ENCODE results near the gene FAM168A.
A peak's percentile ranks its signal among the peaks of the same experiment; 100 is the strongest.

Gene FAM168A

DNA sequence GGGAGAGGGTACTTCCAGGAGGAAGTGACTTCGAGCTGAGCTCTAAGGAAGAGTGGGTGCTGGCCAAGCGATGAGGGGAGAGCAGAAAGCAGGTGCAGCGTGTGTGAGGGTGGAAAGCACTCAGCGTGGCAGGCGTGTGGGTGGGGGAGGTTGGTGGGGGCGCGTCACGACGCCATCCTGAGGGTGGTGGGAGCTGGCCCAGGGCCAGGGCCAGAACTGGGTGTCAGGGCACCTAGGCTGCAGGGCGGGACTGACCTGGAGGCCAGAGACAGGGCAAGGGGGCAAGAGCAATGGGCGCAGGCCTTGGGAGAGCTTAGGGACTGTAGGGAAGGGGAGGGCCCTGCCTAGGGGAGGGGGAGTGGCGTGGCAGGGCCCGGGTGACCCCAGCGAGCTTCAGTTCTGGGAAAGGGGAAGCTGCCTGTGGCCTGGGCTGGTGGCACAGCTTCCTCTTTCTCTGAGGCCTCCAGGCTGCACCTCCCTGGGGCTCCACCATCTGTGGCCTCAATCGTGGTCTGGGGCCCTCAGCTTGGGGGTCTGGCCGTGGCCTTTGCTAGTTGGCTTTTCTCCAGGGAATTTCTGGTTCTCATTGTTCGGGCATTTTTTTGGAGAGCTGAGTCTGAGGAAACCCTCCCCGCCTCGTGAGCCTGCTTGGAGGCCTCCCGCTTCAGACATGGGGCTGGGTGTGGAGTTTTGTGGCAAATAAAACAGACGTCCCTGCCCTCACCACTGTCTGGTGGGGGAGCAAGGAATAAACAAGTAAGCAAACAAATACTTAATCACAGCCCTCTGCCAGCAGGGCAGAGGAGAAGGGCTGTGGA, 212.8 kb downstream of the FAM168A start:
- ATAC-seq, result peak; percentile 34 to 41

DNA sequence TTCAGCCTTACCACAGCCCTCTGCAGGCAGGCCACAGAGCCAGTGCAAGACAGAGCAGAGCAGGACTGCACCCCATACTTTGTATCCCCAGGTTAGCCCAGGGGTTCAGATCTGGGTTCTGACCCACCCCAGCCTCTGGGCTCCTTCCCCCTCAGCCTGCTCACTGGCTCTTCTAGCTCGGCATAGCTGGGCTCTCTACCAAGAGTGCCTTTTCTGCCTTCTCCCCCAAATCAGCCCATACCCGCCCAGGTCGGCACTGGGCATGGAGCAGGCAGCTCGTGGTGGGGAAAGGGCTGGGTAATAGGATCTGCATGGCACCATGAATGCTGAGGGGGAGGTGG, 213.4 kb downstream of the FAM168A start:
- ATAC-seq, result no peak

DNA sequence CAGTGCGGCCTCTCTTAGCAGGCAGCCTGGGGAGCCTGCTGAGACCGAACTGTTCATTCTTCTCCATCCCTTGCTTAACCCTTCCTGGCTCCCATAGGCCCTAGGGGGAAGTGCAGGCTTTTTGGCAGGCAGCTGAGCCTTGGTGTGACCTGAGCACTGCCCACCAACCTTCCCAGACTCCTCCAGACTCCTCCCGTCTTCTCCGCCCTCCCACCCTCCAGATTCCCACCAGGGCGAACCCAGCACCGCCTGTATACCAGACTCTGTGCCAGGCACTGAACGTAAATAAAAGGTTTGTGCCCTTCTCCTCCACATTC, 213.8 kb downstream of the FAM168A start:
- no peak for ATAC-seq

DNA sequence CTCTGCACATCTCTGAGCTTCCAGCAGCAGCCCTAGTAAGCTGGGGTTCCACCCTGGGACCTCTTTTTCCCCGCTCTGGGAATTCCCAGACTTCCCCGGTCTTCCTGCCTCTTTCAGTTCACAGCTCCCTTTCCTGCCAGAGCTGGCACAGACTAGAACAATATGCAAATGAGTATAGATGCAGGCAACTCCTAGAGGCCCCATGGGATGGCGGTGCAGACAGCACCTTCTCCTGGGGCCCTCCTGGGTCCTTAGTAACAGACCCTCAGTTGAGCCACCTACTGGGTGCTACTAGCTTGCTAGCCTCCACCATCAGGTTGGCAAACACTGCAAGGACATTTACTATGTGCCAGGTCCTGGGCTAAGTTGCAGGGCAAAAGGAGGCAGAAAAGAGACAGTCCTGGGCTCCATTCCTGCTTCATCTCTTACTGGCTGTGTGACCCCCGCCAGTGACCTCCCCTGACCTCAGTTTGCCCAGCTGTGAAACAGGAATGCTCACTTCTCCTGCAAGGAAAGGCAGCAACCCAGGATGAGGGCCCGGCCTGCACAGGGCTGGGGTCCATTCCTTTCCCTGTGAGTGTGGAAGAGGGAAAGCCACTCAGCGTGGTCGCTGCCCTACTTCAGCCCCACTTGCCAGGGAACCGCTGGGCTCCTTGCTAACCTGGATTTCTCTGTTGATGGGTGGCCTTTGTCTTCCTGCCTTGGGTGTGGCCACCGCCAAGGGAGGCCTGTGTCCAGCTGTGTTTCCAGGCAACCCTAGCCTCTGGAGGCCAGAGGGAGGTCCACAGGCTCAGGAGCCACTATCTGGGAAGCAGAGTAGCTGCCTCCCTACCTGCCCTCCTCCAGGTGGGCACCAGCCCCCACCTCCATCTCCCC, 214.4 kb downstream of the FAM168A start:
- ATAC-seq, result no peak

DNA sequence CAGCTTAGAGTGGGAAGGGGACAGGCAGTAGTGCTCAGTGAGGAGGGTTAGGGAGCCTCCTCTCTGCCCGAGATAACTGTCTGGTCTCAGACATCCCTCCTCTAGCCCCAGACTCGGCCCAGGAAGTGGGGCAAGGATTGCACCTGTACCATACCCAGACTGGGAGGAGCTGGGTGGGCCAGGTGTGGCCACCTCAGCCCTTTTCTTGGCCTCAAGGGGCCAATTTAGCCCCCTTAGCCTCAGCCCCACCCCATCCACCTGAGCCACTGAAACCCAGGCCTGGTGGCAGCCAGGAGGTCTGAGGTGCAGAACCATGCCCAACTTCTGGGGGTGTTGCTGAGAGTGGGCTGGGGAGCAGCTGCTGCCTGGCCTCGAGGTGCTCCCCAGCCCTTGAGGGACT, 215.2 kb downstream of the FAM168A start:
- ATAC-seq, result no peak

DNA sequence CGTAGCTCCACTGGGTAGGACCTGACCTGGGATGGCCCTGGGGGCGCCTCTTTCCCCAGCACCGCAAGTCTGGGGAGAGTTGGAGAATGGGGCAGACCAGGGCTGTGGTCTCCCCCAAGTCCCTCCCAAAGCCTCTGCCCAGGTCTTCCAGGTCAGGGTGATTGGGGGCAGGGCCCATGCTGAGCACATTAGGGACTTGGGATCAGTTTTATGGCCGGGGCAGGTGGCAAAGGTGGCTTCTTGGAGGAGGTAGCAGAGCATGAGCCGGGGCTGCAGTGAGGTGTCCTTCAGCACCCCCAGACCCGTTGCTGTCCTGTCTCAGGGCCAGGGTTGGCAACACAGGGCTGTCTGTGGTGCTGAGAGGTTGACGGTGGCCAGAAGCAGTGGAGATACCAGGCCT, 215.7 kb downstream of the FAM168A start:
- no peak for ATAC-seq

DNA sequence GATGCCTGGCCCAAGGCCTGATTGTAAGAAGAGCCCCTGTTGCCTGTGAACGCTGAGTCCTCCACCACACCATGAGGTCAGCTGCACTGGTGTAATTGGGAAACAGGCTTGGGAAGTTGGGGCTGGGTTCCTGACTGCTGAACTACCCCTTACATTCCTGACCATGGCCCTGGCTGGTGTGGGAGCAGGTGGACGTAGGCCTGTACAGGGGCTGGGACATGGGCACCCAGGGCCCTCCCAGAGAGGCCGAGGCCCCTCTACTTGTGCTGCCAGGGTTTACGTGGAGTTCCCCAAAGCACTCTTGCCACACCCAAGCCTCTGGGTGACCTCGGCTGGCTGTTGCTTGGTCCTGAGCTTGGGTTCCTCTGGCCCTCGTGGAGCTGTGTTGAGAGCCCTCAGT, 216.3 kb downstream of the FAM168A start:
- ATAC-seq, result no peak

DNA sequence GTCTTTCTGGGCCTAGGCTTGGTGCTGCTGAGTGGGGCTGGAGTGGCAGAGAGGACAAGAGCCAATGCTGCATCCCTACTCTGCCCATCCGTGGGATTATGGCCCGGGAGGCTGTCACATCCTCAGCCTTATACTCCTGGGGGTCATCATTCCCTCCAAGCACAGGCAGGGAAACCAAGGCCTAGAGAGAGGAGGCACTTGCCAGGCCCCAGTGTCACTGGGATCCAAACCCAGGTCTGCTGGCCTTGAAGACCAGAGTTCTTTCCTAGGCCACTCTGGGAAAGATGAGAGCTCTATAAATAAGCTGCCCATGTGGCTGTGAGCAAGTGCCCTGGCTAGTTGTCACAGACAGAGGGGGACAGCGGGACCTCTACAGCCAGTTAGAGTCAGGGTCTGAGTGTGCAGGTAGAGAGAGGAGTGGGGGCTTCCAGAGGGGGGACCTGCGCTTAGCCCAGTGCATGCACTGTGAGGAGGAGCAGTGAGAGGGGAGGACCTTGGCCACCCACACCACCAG, 217.0 kb downstream of the FAM168A start:
- no peak for ATAC-seq

DNA sequence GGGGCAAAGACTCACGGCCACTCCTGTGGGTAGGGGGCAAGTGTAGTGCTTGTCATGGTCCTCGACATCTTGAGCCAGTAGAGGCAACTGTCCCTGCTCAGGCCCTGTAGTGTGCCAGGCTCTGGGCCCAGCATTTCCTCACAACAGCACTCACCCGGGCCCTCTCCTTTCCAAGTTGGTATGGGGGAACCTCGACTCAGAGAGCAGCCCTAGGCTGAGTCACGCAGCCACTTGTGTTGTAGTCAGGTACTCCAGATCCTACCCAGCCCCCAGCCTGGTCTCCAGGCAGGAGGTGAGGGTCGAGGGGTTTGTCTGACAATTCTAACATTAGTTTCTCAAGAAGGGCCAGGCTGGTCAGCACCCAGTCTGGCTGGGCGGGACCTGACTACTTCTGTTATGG, 217.6 kb downstream of the FAM168A start:
- ATAC-seq, result no peak

DNA sequence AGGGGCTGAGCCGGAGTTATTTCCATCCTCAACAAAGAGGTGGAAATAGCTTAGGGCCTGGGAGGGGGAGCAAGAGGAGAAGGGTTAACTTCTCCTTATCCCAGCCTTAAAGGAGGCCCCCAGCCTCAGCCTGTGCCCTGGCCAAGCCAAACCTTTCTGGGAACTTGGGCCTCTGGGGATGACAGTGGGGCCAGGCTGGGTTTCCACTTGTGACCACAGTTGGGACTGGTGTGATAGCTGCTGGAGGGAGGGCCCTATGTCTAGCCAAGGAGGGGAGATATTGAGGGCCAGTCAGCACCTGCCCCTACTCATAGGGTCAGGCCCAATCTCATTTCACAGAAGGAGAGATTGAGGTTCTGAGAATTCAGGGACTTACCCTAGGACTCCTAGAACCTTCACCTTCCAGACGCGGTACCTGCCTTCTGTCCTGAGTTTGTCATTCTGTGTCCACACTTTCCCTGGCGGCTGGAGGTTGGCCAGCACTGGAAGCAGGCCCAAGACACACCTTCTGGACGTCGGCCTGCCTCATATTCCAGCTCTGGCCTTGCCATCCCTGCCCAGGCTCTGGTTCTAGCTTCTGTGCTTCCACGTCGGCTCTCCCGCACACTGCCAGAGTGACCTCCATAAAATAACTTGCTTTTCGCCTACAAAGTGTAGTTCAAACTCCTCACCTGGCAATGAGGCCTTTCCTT, 218.6 kb downstream of the FAM168A start:
- no peak for ATAC-seq

DNA sequence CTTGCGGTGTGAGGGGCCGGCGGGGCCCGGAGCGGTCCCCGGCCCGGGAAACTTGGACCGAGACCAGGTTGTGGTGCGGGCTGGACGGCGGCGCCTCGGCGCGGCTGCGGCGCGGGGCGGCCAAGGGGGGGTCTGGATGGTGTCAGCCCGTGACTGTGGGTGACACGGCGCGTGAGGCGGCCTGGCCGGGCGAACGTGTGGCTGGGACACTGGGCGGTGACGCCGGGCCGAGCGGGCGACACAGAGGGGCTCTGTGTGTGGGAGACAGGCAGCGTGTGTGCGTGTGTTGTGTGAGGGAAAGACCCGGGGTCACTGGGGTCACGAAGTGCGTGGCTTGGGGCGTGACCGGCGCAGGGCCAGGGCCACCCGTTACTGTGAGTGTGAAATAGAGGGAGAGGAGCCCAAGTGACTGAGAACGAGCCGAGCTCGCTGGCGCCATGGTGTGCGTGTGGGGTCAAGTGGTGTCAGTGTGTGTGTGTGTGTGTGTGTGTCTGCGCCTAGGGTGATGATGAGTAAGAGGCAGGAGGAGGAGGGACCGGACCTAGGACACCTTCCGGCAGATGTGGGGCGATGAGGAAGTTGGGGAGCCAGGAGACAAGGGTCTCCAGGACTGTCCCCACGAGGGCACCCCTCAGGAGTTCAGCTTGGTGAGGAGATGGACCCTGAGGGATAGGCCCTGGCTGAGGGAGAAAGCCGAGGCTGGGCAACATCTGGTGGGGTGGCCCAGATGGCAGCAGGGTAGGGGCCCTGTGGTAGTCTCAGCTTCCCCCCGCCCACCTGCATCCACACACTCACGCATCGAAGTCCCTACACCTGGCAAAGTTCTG, 220.9 kb downstream of the FAM168A start:
- peak; percentile 44 to 53 for ATAC-seq

DNA sequence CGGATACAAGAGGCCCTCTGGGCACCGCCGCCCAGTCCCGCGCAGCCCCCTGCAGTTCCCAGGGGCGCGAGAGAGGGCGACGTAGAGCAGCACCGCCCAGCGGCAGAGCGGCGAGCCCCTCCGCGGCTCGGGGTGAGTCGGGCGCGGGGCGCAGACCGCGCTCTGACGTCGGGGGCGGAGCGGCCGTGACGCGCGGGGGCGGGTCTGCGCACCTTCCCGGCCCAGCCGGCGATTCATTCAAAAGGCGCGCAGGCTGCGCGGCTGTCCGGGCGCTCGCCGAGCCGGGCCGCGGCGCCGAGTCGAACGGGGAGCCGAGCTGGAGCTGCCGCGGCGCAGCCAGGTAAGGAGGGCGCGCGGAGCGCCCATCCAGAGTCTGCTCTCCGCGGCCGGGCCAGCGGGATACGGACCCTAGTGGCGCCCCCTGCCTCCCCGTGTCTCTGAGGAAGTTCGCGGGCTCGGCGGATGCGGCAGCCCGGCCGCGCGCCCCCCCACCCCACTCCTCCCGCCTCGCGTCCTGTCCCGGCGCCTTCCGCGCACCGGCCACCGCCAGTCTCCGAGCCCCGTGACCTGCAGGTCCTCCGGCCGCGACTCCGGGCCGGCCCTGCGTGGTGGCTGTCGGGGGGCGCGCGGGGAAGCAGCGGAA, 221.6 kb downstream of the FAM168A start, which contains the start of gene RELT:
Gene RELT, plus strand, starts transcription at position 240 of the 643 bp plus-strand sequence. CDS start 12,738 bp downstream, outside the sequence.
- ATAC-seq, result peak; percentile 83 to 84

DNA sequence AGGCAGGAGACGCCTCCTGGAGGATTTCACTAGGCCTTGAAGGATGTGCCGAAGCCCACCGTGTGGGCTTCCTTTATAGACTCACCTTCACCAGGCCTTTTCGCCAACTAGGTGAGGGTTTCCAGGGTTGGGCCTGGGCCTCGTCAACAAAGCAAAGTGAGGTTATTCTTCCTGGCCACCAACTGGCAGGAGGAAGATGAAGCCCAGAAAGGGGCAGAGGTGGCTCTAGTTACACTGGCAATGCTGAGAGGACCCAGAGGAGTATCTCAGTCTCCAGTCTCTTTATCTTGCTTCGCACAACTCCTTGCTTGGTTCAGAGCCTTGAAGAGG, 222.1 kb downstream of the FAM168A start:
- ATAC-seq, result no peak

DNA sequence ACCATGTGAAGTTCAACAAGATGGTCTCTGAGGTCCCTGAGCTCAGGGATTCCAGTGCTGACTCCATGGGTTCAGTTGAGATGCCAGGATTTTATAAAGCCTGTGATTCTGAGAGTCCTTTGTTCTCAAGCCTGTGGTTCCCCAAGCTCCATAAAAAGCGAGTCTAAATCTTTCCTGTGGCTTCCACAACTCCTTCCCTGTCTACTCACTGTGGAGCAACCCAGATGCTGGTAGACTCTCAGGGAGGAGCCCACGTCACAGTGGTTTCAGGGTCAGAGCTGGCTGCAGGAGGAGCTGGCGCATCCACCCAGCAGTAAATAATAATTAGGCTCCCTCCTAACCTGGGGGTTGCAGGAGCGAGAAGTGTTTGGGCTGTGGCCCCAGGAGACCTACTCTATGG, 223.8 kb downstream of the FAM168A start:
- no peak for ATAC-seq

DNA sequence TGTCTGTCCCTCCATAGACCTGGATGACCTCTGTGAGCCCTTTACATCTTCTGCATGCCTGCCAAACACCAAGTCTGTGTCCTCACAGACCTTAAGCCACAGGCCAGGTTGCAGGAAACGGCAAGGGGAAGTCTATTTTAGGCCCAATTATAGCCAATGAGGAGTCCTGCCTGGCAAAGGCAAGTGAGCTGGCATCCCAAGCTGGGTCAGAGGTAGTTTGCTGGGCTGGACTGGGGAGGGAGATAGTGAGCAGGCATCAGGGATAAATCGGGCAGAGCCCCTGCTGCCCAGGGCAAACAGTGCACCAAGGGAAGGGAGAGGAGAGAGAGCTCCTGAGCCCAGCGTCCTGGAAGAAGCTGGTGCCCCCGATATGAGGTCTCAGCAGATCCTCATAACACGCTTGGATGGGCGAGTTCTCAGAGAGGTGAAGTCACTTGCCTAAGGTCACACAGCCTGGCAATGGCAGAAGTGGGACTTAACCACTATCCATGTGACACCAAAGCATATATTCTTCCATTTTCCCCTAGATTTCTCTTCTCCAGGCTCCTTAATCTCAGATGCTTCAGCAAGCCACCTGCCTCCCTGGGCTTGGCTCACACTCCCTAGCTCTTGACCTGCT, 225.4 kb downstream of the FAM168A start:
- no peak for ATAC-seq

DNA sequence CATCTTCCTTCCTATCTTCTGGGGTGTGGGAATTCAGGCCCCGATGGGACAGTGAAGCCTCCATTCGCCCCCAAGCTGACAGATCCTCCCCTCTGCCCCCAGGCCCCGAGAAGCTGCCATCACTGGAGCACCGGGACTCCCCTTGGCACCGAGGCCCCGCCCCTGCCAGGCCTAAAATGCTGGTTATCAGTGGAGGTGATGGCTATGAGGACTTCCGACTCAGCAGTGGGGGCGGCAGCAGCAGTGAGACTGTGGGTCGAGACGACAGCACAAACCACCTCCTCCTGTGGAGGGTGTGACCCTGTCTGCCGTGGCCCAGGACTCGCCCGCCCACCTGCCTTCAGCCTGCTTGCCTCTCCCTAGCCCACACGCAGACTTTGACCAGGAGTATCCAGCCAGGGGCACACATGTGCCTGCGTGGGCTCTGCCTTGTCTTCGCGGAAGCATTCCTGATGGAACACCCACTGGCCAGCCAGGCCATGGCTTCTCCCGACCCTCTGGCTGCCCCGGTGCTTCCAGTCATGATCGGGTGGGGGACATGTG, 230.4 kb downstream of the FAM168A start:
- peak in 1 of 2 donors; percentile 28 for ATAC-seq

DNA sequence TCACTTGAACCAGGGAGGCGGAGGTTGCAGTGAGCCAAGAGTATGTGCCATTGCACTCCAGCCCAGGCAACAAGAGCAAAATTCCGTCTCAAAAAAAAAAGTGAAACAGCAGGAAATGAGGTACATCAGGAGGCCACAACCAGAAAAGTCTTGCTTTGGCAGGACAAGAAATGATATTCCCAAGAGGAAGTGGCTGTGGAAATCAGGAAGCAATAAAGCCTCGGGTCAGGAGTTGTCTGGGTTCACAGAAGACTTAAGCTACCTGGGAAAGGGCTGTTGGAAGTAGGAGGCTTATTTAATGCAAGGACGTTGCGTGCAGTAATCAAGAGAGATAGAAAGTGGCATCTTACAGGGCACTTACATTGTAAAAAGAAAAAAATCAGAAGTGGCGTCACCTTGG, 231.0 kb downstream of the FAM168A start:
- ATAC-seq, result no peak

DNA sequence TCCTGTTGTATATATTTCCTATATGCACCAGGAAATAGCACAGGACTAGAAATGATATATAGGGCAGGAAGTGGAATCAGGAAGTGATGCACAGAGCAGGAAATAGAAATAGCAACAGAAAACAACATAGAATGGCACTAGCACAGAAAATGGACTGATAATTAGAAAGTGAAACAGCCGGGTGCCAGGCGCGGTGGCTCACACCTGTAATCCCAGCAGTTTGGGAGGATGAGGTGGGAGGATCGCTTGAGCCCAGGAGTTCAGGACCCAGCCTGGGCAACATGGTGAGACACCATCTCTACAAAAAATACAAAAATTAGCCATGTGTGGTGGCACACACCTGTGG, 231.7 kb downstream of the FAM168A start:
- peak; percentile 62 to 70 for ATAC-seq

DNA sequence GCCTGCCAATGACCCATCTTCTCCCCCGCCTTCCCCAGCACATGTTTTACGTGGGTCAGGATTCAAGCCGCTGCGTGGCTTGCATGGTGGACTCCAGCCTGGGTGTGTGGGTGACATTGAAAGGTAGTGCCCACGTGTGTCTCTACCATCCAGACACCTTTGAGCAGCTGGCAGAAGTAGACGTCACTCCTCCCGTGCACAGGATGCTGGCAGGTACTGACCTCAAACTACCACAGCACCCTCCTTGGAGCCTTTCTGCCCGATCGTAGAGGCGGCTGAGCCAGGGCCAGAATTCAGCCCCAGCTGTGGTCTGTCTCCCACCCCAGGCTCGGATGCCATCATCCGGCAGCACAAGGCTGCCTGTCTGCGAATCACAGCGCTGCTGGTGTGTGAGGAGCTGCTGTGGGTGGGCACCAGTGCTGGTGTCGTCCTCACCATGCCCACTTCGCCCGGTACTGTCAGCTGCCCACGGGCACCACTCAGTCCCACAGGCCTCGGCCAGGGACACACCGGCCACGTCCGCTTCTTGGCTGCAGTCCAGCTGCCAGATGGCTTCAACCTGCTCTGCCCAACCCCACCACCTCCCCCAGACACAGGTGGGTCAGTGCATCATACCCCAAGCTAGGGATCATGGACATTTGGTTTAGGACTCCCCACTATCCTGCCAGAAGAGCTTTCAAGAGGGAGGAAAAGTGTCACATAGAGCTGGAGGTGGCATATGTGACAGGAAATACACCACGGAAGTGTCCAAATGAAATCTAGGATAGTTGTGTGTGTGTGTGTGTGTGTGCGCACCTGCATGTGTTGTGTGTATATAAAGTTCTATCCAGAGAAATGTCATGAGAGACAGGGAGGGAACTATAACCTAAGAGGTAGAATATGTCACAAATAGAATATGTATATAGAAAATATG, 232.3 kb downstream of the FAM168A start:
- no peak for ATAC-seq

DNA sequence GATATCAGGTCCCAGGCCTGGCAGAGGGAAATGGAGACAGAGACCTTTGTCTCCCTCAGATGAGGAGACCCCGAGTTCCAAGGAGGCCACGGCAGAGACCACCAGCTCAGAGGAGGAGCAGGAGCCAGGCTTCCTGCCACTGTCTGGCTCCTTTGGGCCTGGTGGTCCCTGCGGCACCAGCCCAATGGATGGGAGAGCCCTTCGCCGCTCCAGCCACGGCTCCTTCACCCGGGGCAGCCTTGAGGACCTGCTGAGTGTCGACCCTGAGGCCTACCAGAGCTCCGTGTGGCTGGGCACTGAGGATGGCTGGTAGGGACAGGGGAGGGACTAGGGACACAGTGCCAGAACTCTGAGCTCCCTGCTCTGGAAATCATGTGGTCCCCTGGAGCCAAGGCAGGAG, 234.8 kb downstream of the FAM168A start:
- ATAC-seq, result no peak

Measured in activated CD4-positive, CD25-positive, alpha-beta regulatory T cell treated with anti-CD3 and anti-CD28 coated beads, Interleukin-2, amount 50 U/mL, for 24 hours (primary cell).